ENCODE results near the gene TTLL7.

DNA sequence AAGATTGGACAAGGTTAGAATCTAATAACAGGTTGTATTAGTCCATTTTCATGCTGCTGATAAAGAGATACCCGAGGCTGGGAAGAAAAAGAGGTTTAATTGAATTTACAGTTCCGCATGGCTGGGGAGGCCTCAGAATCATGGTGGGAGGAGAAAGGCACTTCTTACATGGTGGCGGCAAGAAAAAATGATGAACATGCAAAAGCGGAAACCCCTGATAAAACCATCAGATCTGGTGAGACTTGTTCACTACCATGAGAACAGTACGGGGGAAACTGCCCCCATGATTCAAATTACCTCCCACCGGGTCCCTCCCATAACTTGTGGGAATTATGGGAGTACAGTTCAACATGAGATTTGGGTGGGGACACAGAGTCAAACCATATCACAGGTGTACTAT, 22.9 kb upstream of the TTLL7 start:
- TF ChIP-seq, protein P1, sequence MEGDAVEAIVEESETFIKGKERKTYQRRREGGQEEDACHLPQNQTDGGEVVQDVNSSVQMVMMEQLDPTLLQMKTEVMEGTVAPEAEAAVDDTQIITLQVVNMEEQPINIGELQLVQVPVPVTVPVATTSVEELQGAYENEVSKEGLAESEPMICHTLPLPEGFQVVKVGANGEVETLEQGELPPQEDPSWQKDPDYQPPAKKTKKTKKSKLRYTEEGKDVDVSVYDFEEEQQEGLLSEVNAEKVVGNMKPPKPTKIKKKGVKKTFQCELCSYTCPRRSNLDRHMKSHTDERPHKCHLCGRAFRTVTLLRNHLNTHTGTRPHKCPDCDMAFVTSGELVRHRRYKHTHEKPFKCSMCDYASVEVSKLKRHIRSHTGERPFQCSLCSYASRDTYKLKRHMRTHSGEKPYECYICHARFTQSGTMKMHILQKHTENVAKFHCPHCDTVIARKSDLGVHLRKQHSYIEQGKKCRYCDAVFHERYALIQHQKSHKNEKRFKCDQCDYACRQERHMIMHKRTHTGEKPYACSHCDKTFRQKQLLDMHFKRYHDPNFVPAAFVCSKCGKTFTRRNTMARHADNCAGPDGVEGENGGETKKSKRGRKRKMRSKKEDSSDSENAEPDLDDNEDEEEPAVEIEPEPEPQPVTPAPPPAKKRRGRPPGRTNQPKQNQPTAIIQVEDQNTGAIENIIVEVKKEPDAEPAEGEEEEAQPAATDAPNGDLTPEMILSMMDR (IDR thresholded peaks at IDR 0.05): no peak
- TF ChIP-seq POLR2A (IDR thresholded peaks at IDR 0.05): no peak
